GM23338 (cell line): ENCODE data around the gene BTC. TPM values are rescaled to one million over a fixed set of nuclear protein-coding genes. Genes with fewer than 3 reads are reported as not detected.

Experiments used
- ATAC-seq: fragments of 200-7000 bp; cut with Tn5 transposase; 3 replicates; pipeline ENCODE4 v1.9.1; 2020
- DNase-seq: peaks from one replicate; pipeline ENCODE4 v3.0.0-alpha.2; 2015; ENCODE audit warnings: low spot score
- H2AFZ ChIP-seq: fragments of 200-600 bp; sonication (generic); 2 replicates; pipeline ENCODE4 v1.8.0; 2016; ENCODE audit warnings: antibody characterized with exemption, mild to moderate bottlenecking, moderate library complexity
- H3F3A ChIP-seq: fragments of 200-600 bp; sonication (generic); replicated peaks from 2 replicates; pipeline ENCODE4 v1.8.0; 2017; ENCODE audit warnings: antibody characterized with exemption, mixed run types, low read depth
- H3K27ac ChIP-seq: fragments of 200-600 bp; sonication (generic); 2 replicates; pipeline ENCODE4 v1.6.1; 2016; ENCODE audit warnings: low read depth
- H3K27me3 ChIP-seq: fragments of 200-600 bp; sonication (generic); 2 replicates; pipeline ENCODE4 v1.8.0; 2016; ENCODE audit warnings: mild to moderate bottlenecking, mixed run types, moderate library complexity; ENCODE audit not compliant: insufficient read depth
- H3K36me3 ChIP-seq: fragments of 200-600 bp; sonication (generic); 2 replicates; pipeline ENCODE4 v1.8.0; 2016; ENCODE audit warnings: mild to moderate bottlenecking; ENCODE audit not compliant: insufficient read depth
- H3K4me1 ChIP-seq: fragments of 200-600 bp; sonication (generic); 2 replicates; pipeline ENCODE4 v1.8.0; 2016; ENCODE audit warnings: mild to moderate bottlenecking, moderate library complexity; ENCODE audit not compliant: insufficient read depth
- H3K4me2 ChIP-seq: fragments of 200-600 bp; sonication (generic); 2 replicates; pipeline ENCODE4 v1.7.1; 2017; ENCODE audit warnings: mixed run types
- H3K4me3 ChIP-seq: fragments of 200-600 bp; sonication (generic); 2 replicates; pipeline ENCODE4 v1.6.1; 2016; ENCODE audit warnings: mixed run types
- H3K79me2 ChIP-seq: fragments of 200-600 bp; sonication (generic); replicated peaks from 2 replicates; pipeline ENCODE4 v1.8.0; 2017; ENCODE audit warnings: mild to moderate bottlenecking; ENCODE audit not compliant: insufficient read depth
- H3K9me2 ChIP-seq: fragments of 200-600 bp; sonication (generic); 2 replicates; pipeline ENCODE4 v1.8.0; 2017; ENCODE audit not compliant: insufficient read depth
- H4K20me1 ChIP-seq: fragments of 200-600 bp; sonication (generic); replicated peaks from 2 replicates; pipeline ENCODE4 v1.8.0; 2017; ENCODE audit warnings: mild to moderate bottlenecking; ENCODE audit not compliant: insufficient read depth
- H3K27ac Mint-ChIP-seq: 2 replicates; pipeline ENCODE4 v1.8.0; 2020; ENCODE audit warnings: inconsistent platforms, mild to moderate bottlenecking, moderate library complexity, mixed read lengths
- H3K27me3 Mint-ChIP-seq: 3 replicates; pipeline ENCODE4 v1.8.0; 2022; ENCODE audit warnings: low read depth, mild to moderate bottlenecking, moderate library complexity, mixed read lengths, inconsistent platforms; ENCODE audit not compliant: insufficient read depth, poor library complexity
- H3K36me3 Mint-ChIP-seq: 3 replicates; pipeline ENCODE4 v1.8.0; 2021; ENCODE audit warnings: low read depth, mild to moderate bottlenecking, inconsistent platforms, moderate library complexity, mixed read lengths
- H3K4me1 Mint-ChIP-seq: 3 replicates; pipeline ENCODE4 v1.8.0; 2020; ENCODE audit warnings: mild to moderate bottlenecking, inconsistent platforms, mixed read lengths
- H3K4me3 Mint-ChIP-seq: 3 replicates; pipeline ENCODE4 v1.8.0; 2021; ENCODE audit warnings: moderate library complexity, mild to moderate bottlenecking, inconsistent platforms, mixed read lengths
- H3K9me3 Mint-ChIP-seq: 3 replicates; pipeline ENCODE4 v1.8.0; 2020; ENCODE audit warnings: moderate library complexity, mild to moderate bottlenecking, inconsistent platforms, mixed read lengths
- CREB1 ChIP-seq: fragments of 250-450 bp; sonication (Bioruptor Pico); IDR thresholded peaks from 2 replicates; pipeline ENCODE4 v1.5.0; 2020; ENCODE audit warnings: low read depth, mild to moderate bottlenecking, moderate library complexity
- EZH2 ChIP-seq: fragments of 200-600 bp; sonication (generic); IDR thresholded peaks from one replicate; pipeline ENCODE4 v1.8.0; 2017; ENCODE audit warnings: antibody characterized with exemption, mild to moderate bottlenecking, low read depth; ENCODE audit not compliant: unreplicated experiment
- EZH2phosphoT487 ChIP-seq: fragments of 200-600 bp; sonication (generic); IDR thresholded peaks from one replicate; pipeline ENCODE4 v1.8.1; 2018; ENCODE audit warnings: antibody characterized with exemption; ENCODE audit not compliant: unreplicated experiment
- JUNB ChIP-seq: IDR thresholded peaks from one replicate; pipeline ENCODE4 v1.6.1; 2016; ENCODE audit warnings: antibody characterized with exemption; ENCODE audit not compliant: unreplicated experiment
- NANOG ChIP-seq: IDR thresholded peaks from 2 replicates; pipeline ENCODE4 v1.6.1; 2016; ENCODE audit warnings: antibody characterized with exemption, borderline replicate concordance
- ZNF114 ChIP-seq: fragments of 250-450 bp; sonication (Bioruptor Pico); IDR thresholded peaks from 2 replicates; pipeline ENCODE4 v1.5.0; 2020; ENCODE audit warnings: mild to moderate bottlenecking, moderate library complexity
- long read RNA-seq: library from polyadenylated mRNA; unstranded; transcript quantifications from one replicate; pipeline ENCODE4 v2.0.0, GENCODE V29; 2020; ENCODE audit not compliant: unreplicated experiment
- polyA plus RNA-seq: library from polyadenylated mRNA; unstranded; fragments of >200 nt; fragmentation: Nextera tagmentation; extraction: Ambion mirVana; gene quantifications from 2 replicates; pipeline ENCODE4 v1.2.1, GENCODE V29; 2016
- total RNA-seq: library from RNA; depleted of rRNA; stranded (reverse); fragments of >200 nt; shearing (Covaris generic); gene quantifications from 2 replicates; pipeline ENCODE4 v1.2.3, GENCODE V29; 2014; rRNA removed
- TF ChIP-seq, protein P1 (sequence below), 2 experiments: fragments of 200-600 bp in 1 of 2; sonication (generic) in 1 of 2; conservative IDR thresholded peaks; 2 replicates each; pipeline versions ENCODE4 v1.5.1 to v1.6.1; 2016 to 2017; ENCODE audit warnings: antibody characterized with exemption in 2 of 2, low read depth in 2 of 2, mild to moderate bottlenecking in 2 of 2, moderate library complexity in 1 of 2
- TF ChIP-seq, protein P2 (sequence below): IDR thresholded peaks from one replicate; pipeline ENCODE4 v1.6.1; 2018; ENCODE audit warnings: antibody characterized with exemption; ENCODE audit not compliant: unreplicated experiment

BTC gene, protein sequence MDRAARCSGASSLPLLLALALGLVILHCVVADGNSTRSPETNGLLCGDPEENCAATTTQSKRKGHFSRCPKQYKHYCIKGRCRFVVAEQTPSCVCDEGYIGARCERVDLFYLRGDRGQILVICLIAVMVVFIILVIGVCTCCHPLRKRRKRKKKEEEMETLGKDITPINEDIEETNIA
- total RNA-seq, result 0.23 and 0.59 TPM in 2 replicates
- 0.18 TPM in 1 of 2 replicates, not detected in the other for polyA plus RNA-seq
- long read RNA-seq, result 0 reads

DNA sequence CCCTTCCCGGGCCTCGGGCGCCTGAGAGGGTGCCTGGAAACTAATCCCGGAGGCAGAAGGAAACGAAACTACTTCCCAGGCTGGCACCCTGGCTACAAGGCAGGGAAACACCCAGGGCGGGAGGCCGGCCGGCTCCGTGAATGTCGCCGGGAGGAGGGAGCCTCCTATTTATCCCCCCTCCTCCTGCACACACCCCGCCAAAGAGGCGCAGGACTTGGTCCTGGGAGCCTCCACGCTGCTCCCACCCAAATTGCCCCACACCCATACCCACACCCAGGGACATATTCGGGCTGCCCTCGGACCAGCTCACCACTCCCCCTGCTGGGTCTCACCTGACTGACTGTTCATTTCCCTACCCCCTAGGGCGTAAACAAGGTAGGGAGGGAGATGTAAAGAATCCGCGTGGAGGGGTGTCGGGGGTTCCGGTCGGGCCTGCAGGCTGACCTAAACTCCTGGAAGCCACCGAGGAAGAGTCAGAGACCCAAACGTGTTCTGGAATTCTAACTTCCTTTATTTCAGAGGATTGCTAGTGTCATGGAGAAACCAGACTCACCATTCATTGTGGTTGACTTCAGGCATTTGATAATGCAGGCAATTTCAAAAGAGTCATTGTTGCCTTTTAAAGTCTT lies at the start of gene BTC:
BTC (minus strand) TSS at position 142 of the 629 bp plus-strand sequence. CDS start 198 bp downstream, outside the sequence.
- H3K27me3 Mint-ChIP-seq, result peaks cover 22% of the 10 kb centered on the region
- H3K4me3 ChIP-seq, result peak within 1 kb of the TSS; percentile 86
- ATAC-seq, result peak; percentile 58
- H3K9me2 ChIP-seq, result no peaks in the 10 kb centered on the region
- H3K4me1 Mint-ChIP-seq, result peaks cover 19% of the 10 kb centered on the region
- H3F3A ChIP-seq, result no peaks in the 10 kb centered on the region
- peaks cover 14% of the 10 kb centered on the region for H3K27me3 ChIP-seq
- peak within 1 kb of the TSS; percentile 91 for H3K4me2 ChIP-seq
- peak; percentile 69 for DNase-seq
- H3K79me2 ChIP-seq, result no peaks in the 10 kb centered on the region
- peaks cover 20% of the 10 kb centered on the region; the same call in 1 of the 2 replicates for H3K4me1 ChIP-seq
- H3K27ac ChIP-seq, result no peak within 1 kb of the TSS
- peak within 1 kb of the TSS; percentile 99 for H2AFZ ChIP-seq
- no peaks in the 10 kb centered on the region for H4K20me1 ChIP-seq
- H3K36me3 Mint-ChIP-seq, result no peaks in the 10 kb centered on the region
- H3K9me3 Mint-ChIP-seq, result no peaks in the 10 kb centered on the region
- H3K36me3 ChIP-seq, result no peaks in the 10 kb centered on the region
- no peak for TF ChIP-seq EZH2
- TF ChIP-seq, protein P1, sequence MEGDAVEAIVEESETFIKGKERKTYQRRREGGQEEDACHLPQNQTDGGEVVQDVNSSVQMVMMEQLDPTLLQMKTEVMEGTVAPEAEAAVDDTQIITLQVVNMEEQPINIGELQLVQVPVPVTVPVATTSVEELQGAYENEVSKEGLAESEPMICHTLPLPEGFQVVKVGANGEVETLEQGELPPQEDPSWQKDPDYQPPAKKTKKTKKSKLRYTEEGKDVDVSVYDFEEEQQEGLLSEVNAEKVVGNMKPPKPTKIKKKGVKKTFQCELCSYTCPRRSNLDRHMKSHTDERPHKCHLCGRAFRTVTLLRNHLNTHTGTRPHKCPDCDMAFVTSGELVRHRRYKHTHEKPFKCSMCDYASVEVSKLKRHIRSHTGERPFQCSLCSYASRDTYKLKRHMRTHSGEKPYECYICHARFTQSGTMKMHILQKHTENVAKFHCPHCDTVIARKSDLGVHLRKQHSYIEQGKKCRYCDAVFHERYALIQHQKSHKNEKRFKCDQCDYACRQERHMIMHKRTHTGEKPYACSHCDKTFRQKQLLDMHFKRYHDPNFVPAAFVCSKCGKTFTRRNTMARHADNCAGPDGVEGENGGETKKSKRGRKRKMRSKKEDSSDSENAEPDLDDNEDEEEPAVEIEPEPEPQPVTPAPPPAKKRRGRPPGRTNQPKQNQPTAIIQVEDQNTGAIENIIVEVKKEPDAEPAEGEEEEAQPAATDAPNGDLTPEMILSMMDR (conservative IDR thresholded peaks at IDR 0.05; ENCODE audit: low read depth in 2 of 2), result peak; percentile 38 to 50
- peak within 1 kb of the TSS; percentile 81 for H3K4me3 Mint-ChIP-seq
- no peak within 1 kb of the TSS for H3K27ac Mint-ChIP-seq

DNA sequence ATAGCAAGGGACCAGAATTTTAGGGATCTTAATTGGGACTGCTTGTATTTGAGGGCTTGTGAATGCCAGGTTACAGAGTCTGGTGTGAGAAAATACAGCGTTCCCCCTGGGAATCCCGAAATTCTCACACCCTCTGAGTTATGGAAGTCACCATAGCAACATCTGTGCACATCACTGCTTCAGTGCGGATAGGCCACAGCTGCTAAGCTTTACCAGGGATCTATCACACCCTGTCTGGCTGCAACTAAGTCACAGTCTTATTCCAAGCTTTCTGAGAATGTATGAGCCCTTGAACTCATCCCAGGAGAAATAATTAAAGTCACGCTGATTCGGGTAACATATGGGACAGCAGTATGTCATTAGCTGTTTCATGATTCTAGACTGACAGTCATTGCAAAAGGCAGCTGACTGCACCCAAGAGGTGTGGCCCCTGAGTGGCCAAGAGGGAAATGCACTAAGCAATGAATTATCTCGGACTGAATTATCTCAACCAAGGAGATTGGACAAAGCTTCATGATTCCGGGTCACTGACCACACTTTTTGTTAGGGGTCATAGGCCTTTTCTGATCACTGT lies 46.7 kb upstream of the BTC start:
- peaks cover 10% of the 10 kb centered on the region for H3K9me3 Mint-ChIP-seq
- no peak for TF ChIP-seq NANOG
- H3F3A ChIP-seq, result no peaks in the 10 kb centered on the region
- H3K27ac Mint-ChIP-seq, result no peak overlapping the region
- no peaks in the 10 kb centered on the region for H3K4me1 Mint-ChIP-seq
- ATAC-seq (no peak), DNase-seq (no peak)
- no peaks in the 10 kb centered on the region for H3K36me3 ChIP-seq
- no peak overlapping the region for H2AFZ ChIP-seq
- H3K9me2 ChIP-seq, result 0 out of 2 replicates have a peak, but pooled peaks cover 3% of the 10 kb centered on the region
- no peaks in the 10 kb centered on the region for H3K27me3 ChIP-seq
- H3K36me3 Mint-ChIP-seq, result peaks cover 4% of the 10 kb centered on the region; the same call in 1 of the 3 replicates
- no peaks in the 10 kb centered on the region for H4K20me1 ChIP-seq
- H3K4me3 Mint-ChIP-seq, result no peak overlapping the region
- no peak overlapping the region for H3K4me3 ChIP-seq
- H3K4me1 ChIP-seq, result no peaks in the 10 kb centered on the region
- no peaks in the 10 kb centered on the region for H3K27me3 Mint-ChIP-seq
- H3K4me2 ChIP-seq, result no peak overlapping the region
- H3K27ac ChIP-seq, result no peak overlapping the region
- H3K79me2 ChIP-seq, result no peaks in the 10 kb centered on the region

DNA sequence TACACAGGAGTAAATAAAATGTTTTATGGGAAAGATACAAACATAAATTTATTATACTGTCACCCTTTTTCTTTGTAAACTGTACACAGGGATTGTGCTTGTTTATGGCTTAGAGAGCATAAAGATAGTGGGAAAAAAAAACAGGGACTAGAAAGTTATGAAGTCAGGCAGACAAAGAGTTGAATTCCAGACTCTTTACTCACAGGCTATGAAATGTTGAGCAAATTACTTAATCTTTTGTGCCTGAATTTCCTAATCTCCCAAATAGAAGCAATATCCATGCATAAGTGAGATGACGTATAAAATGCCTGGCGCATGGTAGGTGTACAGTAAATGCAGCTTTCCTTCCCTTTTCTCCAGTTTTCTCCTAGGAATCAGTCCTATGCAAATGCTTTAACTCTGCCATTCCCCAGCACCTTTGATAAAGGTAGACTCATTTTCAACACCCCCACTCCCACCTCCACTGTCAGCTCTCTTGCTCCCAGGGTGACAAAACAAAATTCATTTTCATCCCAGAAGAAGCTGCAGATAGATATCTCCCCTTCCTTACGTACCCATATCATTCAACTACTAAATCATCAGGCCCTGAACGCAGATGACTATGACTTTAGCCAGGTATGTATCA lies 44.5 kb upstream of the BTC start:
- Histone ChIP-seq H3K27ac (no peak overlapping the region), H3K4me1 (no peaks in the 10 kb centered on the region), H3K4me3 (no peak overlapping the region), H4K20me1 (no peaks in the 10 kb centered on the region), H2AFZ (0 out of 2 replicates have a peak overlapping the region, but pooled peaks have one; percentile 56), H3K9me2 (no peaks in the 10 kb centered on the region; the same call in 1 of the 2 replicates), H3K79me2 (no peaks in the 10 kb centered on the region), H3K27me3 (no peaks in the 10 kb centered on the region), H3K4me2 (no peak overlapping the region), H3K36me3 (no peaks in the 10 kb centered on the region), H3F3A (no peaks in the 10 kb centered on the region)
- Mint-ChIP-seq H3K27me3 (no peaks in the 10 kb centered on the region), H3K27ac (no peak overlapping the region; the same call in 1 of the 2 replicates), H3K9me3 (peaks cover 3% of the 10 kb centered on the region), H3K4me1 (no peaks in the 10 kb centered on the region), H3K4me3 (no peak overlapping the region), H3K36me3 (no peaks in the 10 kb centered on the region)
- DNase-seq, result no peak
- no peak for ATAC-seq
- TF ChIP-seq EZH2, result no peak
- no peak for TF ChIP-seq ZNF114 (CRISPR knock-in tag)
- TF ChIP-seq, protein P1 (conservative IDR thresholded peaks at IDR 0.05; ENCODE audit: low read depth in 2 of 2), result no peak
- TF ChIP-seq, protein P2, sequence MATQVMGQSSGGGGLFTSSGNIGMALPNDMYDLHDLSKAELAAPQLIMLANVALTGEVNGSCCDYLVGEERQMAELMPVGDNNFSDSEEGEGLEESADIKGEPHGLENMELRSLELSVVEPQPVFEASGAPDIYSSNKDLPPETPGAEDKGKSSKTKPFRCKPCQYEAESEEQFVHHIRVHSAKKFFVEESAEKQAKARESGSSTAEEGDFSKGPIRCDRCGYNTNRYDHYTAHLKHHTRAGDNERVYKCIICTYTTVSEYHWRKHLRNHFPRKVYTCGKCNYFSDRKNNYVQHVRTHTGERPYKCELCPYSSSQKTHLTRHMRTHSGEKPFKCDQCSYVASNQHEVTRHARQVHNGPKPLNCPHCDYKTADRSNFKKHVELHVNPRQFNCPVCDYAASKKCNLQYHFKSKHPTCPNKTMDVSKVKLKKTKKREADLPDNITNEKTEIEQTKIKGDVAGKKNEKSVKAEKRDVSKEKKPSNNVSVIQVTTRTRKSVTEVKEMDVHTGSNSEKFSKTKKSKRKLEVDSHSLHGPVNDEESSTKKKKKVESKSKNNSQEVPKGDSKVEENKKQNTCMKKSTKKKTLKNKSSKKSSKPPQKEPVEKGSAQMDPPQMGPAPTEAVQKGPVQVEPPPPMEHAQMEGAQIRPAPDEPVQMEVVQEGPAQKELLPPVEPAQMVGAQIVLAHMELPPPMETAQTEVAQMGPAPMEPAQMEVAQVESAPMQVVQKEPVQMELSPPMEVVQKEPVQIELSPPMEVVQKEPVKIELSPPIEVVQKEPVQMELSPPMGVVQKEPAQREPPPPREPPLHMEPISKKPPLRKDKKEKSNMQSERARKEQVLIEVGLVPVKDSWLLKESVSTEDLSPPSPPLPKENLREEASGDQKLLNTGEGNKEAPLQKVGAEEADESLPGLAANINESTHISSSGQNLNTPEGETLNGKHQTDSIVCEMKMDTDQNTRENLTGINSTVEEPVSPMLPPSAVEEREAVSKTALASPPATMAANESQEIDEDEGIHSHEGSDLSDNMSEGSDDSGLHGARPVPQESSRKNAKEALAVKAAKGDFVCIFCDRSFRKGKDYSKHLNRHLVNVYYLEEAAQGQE, result no peak
- TF ChIP-seq CREB1 (CRISPR knock-in tag), result no peak
- TF ChIP-seq EZH2phosphoT487, result no peak
- TF ChIP-seq JUNB, result no peak
